Neural cell (in vitro differentiated cells): ENCODE results near the gene PEAK1.

Source experiments
- CTCF ChIP-seq: fragments of 450-650 bp; IDR thresholded peaks from 2 replicates; pipeline ENCODE4 v1.5.1; 2014; ENCODE audit warnings: antibody characterized with exemption, mild to moderate bottlenecking, moderate library complexity; ENCODE audit not compliant: poor library complexity, severe bottlenecking
- EP300 ChIP-seq: fragments of 450-650 bp; conservative IDR thresholded peaks from 2 replicates; pipeline ENCODE4 v1.6.1; 2014; ENCODE audit warnings: antibody characterized with exemption, mild to moderate bottlenecking, moderate library complexity; ENCODE audit not compliant: poor library complexity, severe bottlenecking
- EZH2 ChIP-seq: fragments of 200-600, 300-800 bp; shearing (Covaris generic), sonication (generic); IDR thresholded peaks from 2 replicates; pipeline ENCODE4 v1.6.1; 2014; ENCODE audit warnings: antibody characterized with exemption, low read length, borderline replicate concordance, mild to moderate bottlenecking; ENCODE audit not compliant: insufficient read depth, poor library complexity, severe bottlenecking
- MXI1 ChIP-seq: fragments of 450-650 bp; conservative IDR thresholded peaks from 2 replicates; pipeline ENCODE4 v1.6.1; 2014; ENCODE audit warnings: antibody characterized with exemption, mild to moderate bottlenecking; ENCODE audit not compliant: poor library complexity, severe bottlenecking
- POLR2AphosphoS5 ChIP-seq: IDR thresholded peaks from 2 replicates; pipeline ENCODE4 v1.6.1; 2012
- RAD21 ChIP-seq: fragments of 450-650 bp; conservative IDR thresholded peaks from 2 replicates; pipeline ENCODE4 v1.6.1; 2014; ENCODE audit warnings: antibody characterized with exemption, mild to moderate bottlenecking, moderate library complexity
- REST ChIP-seq: IDR thresholded peaks from 2 replicates; pipeline ENCODE4 v1.6.1; 2012; ENCODE audit warnings: borderline replicate concordance
- TAF1 ChIP-seq: IDR thresholded peaks from 2 replicates; pipeline ENCODE4 v1.6.1; 2012; ENCODE audit warnings: low read depth

DNA sequence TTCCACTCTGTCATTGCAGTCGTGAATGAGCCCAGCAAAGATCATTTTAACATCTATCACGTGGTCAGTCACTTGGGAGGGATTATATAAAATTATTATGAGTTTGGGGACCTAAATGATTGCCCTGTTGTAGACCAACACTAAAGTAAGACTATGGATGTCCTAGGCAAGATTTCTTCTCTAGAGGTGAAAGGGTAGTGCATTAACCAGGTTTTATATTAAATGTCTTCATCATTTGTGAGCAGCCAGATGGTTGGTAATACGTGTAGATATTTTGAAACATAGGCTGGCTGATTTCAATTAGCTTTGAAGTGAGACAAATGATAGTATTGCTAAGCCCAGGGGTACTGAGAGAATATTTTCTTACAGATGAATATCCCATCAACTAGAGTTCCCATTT is 198.7 kb downstream of the PEAK1 start:
- TF ChIP-seq EP300 (no peak), CTCF (no peak), TAF1 (no peak), POLR2AphosphoS5 (no peak), REST (no peak), MXI1 (no peak), EZH2 (no peak), RAD21 (no peak)
